GM23338 (cell line): Measurements from ENCODE around the gene PPP1R18. TPM values are rescaled to one million over a fixed set of nuclear protein-coding genes. Genes with fewer than 3 reads are reported as not detected.

Experiments
- CTCF ChIP-seq, 2 experiments: fragments of 200-600 bp in 1 of 2; sonication (generic) in 1 of 2; conservative IDR thresholded peaks; 2 replicates each; pipeline versions ENCODE4 v1.5.1 to v1.6.1; 2016 to 2017; ENCODE audit warnings: antibody characterized with exemption in 2 of 2, low read depth in 2 of 2, mild to moderate bottlenecking in 2 of 2, moderate library complexity in 1 of 2
- EZH2 ChIP-seq: fragments of 200-600 bp; sonication (generic); IDR thresholded peaks from one replicate; pipeline ENCODE4 v1.8.0; 2017; ENCODE audit warnings: antibody characterized with exemption, mild to moderate bottlenecking, low read depth; ENCODE audit not compliant: unreplicated experiment
- REST ChIP-seq: IDR thresholded peaks from one replicate; pipeline ENCODE4 v1.6.1; 2018; ENCODE audit warnings: antibody characterized with exemption; ENCODE audit not compliant: unreplicated experiment
- STAT1 ChIP-seq: IDR thresholded peaks from one replicate; pipeline ENCODE4 v1.6.1; 2016; ENCODE audit warnings: antibody characterized with exemption; ENCODE audit not compliant: unreplicated experiment
- ZNF114 ChIP-seq: fragments of 250-450 bp; sonication (Bioruptor Pico); IDR thresholded peaks from 2 replicates; pipeline ENCODE4 v1.5.0; 2020; ENCODE audit warnings: mild to moderate bottlenecking, moderate library complexity
- ZNF331 ChIP-seq: fragments of 250-450 bp; sonication (Bioruptor Pico); IDR thresholded peaks from 2 replicates; pipeline ENCODE4 v1.5.0; 2020; ENCODE audit warnings: low read depth, mild to moderate bottlenecking, moderate library complexity
- ZNF462 ChIP-seq: fragments of 250-450 bp; sonication (Bioruptor Pico); IDR thresholded peaks from 2 replicates; pipeline ENCODE4 v1.5.0; 2020; ENCODE audit warnings: mild to moderate bottlenecking, moderate library complexity
- polyA plus RNA-seq: library from polyadenylated mRNA; unstranded; fragments of >200 nt; fragmentation: Nextera tagmentation; extraction: Ambion mirVana; gene quantifications from 2 replicates; pipeline ENCODE4 v1.2.1, GENCODE V29; 2016
- total RNA-seq: library from RNA; depleted of rRNA; stranded (reverse); fragments of >200 nt; shearing (Covaris generic); gene quantifications from 2 replicates; pipeline ENCODE4 v1.2.3, GENCODE V29; 2014

The PPP1R18 gene
- total and polyA plus RNA-seq, 2 experiments from 2014 or later, result 17.1 to 19.2 TPM

- TF ChIP-seq ZNF462 (CRISPR knock-in tag) (no peak), EZH2 (no peak), REST (peak; percentile 34), ZNF114 (CRISPR knock-in tag) (no peak), STAT1 (no peak), ZNF331 (CRISPR knock-in tag) (no peak), CTCF (conservative IDR thresholded peaks at IDR 0.05; ENCODE audit: low read depth in 2 of 2) (no peak; a peak in 1 of 4 replicates)
Measured at GRCh38 chr6:30717129-30717844, 30.8 kb upstream of the PPP1R18 start, which contains the start of gene MDC1 (continued).
